Fibroblast of villous mesenchyme (primary cell): ENCODE results near the gene RNF217. TPM values are rescaled to one million over a fixed set of nuclear protein-coding genes. Genes with fewer than 3 reads are reported as not detected.

Experiments used
- DNase-seq: peaks from one replicate; pipeline ENCODE4 v3.0.0-alpha.2; 2010; ENCODE audit warnings: low read depth
- H3K4me3 ChIP-seq: 2 replicates; pipeline ENCODE4 v1.5.1; 2011; ENCODE audit warnings: low read depth, mild to moderate bottlenecking, low read length
- total RNA-seq: library from RNA; depleted of rRNA; stranded (reverse); fragments of >200 nt; gene quantifications from 2 replicates; pipeline ENCODE4 v1.2.3, GENCODE V29; 2012
- TF ChIP-seq, protein P1 (sequence below): IDR thresholded peaks from 2 replicates; pipeline ENCODE4 v1.5.1; 2012; ENCODE audit warnings: low read depth, mild to moderate bottlenecking, low read length; ENCODE audit not compliant: insufficient read depth

Gene RNF217
- total RNA-seq, 1 donor = 25.5 TPM

DNA sequence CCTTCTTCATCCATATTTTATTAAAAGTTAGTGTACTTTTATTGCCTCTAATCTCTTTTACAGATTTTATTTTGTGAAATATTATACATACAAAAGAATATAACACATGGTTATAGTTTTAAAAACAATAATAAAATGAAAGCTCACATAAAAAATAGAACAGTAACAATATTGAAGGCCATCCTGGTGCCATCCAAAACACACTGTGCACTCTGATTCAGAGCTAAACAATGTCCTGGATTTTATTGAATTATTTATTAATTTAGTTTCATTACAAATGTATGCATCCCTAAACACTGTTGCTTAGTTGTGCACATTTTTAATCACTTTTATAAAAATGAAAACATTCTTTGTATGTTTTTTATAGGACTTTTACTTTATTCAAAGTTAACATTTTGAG, 32.9 kb downstream of the RNF217 start:
- no peak for DNase-seq
- no peak overlapping the region for H3K4me3 ChIP-seq
- TF ChIP-seq, protein P1, sequence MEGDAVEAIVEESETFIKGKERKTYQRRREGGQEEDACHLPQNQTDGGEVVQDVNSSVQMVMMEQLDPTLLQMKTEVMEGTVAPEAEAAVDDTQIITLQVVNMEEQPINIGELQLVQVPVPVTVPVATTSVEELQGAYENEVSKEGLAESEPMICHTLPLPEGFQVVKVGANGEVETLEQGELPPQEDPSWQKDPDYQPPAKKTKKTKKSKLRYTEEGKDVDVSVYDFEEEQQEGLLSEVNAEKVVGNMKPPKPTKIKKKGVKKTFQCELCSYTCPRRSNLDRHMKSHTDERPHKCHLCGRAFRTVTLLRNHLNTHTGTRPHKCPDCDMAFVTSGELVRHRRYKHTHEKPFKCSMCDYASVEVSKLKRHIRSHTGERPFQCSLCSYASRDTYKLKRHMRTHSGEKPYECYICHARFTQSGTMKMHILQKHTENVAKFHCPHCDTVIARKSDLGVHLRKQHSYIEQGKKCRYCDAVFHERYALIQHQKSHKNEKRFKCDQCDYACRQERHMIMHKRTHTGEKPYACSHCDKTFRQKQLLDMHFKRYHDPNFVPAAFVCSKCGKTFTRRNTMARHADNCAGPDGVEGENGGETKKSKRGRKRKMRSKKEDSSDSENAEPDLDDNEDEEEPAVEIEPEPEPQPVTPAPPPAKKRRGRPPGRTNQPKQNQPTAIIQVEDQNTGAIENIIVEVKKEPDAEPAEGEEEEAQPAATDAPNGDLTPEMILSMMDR = no peak

DNA sequence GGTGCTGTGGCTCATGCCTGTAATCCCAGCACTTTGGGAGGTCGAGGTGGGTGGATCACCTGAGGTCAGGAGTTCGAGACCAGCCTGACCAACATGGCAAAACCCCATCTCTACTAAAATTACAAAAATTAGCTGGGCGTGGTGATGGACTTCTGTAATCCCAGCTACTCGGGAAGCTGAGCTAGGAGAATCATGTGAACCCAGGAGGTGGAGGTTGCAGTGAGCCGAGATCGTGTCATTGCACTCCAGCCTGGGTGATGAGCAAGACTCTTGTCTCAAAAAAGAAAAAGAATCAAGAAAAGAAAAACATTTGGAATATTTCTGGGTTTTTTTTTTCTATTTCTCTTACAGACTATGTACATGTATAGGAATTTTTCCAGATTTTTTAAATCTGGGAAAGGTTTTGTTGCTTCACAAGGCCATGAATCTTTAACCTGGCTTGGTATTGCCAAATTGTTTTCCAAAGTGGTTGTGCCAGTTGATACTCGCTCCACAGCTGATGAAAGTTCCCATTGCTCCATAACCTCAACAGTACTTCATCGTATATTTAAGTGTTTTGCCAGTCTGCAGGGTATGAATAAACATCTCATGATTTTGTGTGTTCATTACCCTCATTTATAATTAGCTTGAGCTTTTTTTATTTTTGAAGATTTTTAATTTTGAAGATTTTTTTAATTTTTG, 33.5 kb downstream of the RNF217 start:
- DNase-seq = no peak
- no peak overlapping the region for H3K4me3 ChIP-seq
- TF ChIP-seq, protein P1 = no peak

DNA sequence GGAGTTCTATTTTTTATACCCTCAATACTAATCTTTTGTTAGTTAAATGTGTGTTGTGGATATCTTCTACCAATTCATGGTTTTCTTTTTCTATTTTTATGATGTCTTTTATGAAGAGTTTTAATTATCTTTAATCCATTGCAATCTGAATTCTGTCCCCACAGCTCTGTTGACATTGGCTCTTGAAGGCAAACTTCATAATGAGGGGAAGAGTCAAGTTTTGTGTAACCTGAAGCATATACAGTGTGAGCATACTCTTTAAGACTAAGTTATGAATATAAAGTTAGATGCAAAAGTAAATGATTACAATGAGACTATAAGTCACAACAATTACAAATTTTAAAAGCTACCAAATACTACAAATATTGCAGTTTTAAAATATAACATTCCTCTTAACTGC, 34.2 kb downstream of the RNF217 start:
- DNase-seq = no peak
- TF ChIP-seq, protein P1 = no peak

DNA sequence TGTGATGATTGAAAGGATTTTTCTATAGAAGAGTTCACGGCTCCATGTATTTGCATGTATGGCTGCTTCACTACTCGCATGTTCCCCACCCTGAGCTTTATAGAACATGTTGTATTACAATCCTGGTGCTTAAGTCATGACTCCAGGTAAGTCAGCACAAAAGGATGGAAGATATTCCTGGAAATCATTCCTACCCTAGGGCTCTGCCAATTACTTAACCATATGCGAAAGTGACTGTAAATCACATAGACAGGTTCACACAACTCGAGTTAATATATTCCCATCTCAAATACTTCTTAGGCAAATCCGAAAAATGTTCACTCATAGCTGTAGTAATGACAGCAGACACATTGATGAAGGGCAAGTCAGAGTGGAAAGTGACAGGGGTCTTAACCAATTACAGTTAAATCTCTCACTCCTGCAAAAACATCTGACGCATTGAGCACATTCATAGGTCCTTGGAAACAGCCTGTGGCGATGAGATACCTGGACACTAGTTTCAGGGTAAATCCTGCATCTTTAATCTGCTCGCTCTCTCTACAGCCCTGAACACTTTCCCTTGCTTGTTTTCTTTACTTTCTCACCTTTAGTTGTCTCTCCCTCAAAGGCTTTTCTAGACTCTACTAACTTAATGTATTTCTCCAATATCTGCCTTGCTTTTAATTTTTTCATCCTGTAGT, 35.1 kb downstream of the RNF217 start:
- H3K4me3 ChIP-seq = no peak overlapping the region
- TF ChIP-seq, protein P1 = no peak
- DNase-seq = no peak

More for the DNA sequence above, 34.2 kb downstream of the RNF217 start:
- no peak overlapping the region for H3K4me3 ChIP-seq

DNA sequence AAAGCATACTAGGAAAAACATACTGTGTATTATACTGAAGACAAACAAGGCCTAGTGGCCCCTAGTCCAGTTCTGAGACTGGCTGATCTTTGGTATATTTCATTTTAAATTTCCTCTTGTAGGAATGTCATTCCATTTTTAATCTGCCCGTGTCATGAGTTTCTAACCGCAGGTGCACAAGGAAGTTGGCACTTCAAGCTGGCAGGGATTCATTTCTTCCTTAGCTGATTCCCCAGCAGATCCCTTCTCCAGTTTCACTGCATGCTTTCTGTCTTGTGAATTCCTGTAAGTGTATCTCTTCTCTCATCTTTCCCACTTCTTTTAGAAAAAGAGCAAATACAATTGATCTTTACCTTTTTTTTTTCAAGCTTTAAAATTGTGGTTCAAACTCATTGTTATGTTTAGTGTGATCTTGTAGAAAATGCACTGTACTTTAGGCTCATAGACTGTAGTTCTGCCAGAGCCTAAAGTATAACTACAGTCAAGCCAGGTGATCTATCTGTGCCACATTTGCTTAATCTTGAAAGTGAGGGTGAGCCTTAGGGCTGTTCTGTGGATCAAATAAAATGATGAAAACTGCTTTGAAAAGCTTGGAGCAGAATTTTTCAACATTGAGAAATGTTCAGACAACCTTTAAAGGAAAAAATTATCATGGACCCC, 37.0 kb downstream of the RNF217 start:
- no peak for DNase-seq
- no peak overlapping the region for H3K4me3 ChIP-seq
- TF ChIP-seq, protein P1 = no peak

DNA sequence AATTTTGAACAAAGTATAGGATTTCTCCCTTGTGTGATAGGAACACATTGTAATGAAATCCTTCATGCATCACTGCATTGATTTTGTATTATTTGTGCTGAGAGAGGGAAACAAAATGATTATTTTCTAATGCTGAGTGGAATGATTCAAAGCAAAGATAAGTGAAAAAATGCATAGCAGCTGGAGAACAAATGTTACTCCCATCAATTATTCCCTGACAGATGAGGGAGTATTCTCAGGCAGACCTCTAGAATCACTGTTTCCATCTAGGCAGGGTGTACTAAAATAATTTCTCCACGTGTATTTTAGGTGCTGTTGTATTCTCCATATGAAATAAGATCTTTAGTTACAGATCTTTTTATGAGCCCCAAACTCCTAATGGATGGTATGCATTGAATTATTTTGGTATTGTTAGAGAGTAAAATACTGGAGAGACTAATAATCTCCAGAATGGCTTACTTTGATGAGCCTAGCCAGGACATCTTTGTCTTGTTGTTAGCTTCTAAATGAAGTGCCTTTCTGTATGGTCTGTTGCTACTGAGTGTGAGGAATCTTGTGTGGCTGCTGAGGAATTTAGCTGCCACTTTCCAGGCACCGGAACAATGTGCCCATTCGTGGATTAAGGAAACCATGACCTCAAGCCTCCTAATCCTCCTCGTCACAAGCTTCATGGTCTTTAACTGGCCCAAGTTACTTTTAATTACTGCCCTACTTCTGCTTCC, 39.6 kb downstream of the RNF217 start:
- TF ChIP-seq, protein P1 = no peak
- DNase-seq = peak; percentile 72
- peak overlapping the region; percentile 52 for H3K4me3 ChIP-seq
